Ishikawa (cell line): ENCODE results near the gene PRODH2.

ENCODE experiments used
- CEBPB ChIP-seq: IDR thresholded peaks from 2 replicates; pipeline ENCODE4 v1.6.1; 2012
- CREB1 ChIP-seq: IDR thresholded peaks from 2 replicates; pipeline ENCODE4 v1.6.1; 2012; ENCODE audit warnings: low read depth
- EP300 ChIP-seq: IDR thresholded peaks from 2 replicates; pipeline ENCODE4 v1.6.1; 2012; ENCODE audit warnings: borderline replicate concordance
- FOXM1 ChIP-seq: IDR thresholded peaks from 2 replicates; pipeline ENCODE4 v1.6.1; 2012; ENCODE audit warnings: low read depth, borderline replicate concordance
- RAD21 ChIP-seq: IDR thresholded peaks from 2 replicates; pipeline ENCODE4 v1.6.1; 2012; ENCODE audit warnings: low read depth
- TAF1 ChIP-seq: IDR thresholded peaks from 2 replicates; pipeline ENCODE4 v1.6.1; 2012; ENCODE audit warnings: low read depth, mild to moderate bottlenecking
- TCF12 ChIP-seq: IDR thresholded peaks from 2 replicates; pipeline ENCODE4 v1.6.1; 2012; ENCODE audit warnings: low read depth
- TEAD4 ChIP-seq: IDR thresholded peaks from 2 replicates; pipeline ENCODE4 v1.6.1; 2012
- YY1 ChIP-seq: IDR thresholded peaks from 2 replicates; pipeline ENCODE4 v1.6.1; 2012; ENCODE audit warnings: low read depth
- TF ChIP-seq, protein P1 (sequence below): IDR thresholded peaks from 2 replicates; pipeline ENCODE4 v1.6.1; 2012
- TF ChIP-seq, protein P2 (sequence below): IDR thresholded peaks from 2 replicates; pipeline ENCODE4 v1.6.1; 2012; ENCODE audit warnings: low read depth, mild to moderate bottlenecking

DNA sequence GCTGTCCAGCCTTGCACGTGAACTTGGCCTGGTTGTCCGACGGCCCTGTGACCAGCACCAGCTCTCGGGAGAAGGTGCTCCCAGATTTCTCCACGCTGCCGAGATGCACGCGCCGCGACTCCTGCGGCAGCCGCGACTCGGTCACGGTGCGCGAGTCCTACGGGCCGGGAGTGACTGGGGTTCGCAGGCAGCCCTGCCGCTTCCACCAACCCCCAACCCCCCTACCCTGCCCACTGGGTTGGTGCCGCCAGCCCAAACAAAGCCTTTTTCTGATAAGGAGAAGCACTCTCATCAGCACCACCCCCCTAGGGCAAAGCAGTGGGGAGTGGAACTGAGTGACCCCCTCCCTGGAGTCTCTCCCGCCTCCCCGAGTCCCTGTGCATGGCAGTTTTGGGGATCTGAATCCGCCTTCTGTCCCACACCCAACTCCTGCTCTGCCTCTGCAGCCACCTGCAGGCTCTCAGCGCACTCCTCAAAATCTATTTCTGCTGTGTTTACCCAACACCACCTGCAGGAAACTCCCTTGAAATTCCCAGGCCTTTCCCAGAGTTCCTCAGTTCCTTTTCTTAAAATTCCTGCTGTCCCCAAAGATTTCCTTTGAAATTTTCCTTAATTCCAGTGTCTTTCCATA is 33.5 kb upstream of the PRODH2 start:
- no peak for TF ChIP-seq YY1
- no peak for TF ChIP-seq EP300
- TF ChIP-seq, protein P1, sequence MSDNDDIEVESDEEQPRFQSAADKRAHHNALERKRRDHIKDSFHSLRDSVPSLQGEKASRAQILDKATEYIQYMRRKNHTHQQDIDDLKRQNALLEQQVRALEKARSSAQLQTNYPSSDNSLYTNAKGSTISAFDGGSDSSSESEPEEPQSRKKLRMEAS = peak; percentile 81
- TF ChIP-seq RAD21 = no peak
- no peak for TF ChIP-seq CEBPB
- no peak for TF ChIP-seq TCF12
- TF ChIP-seq TEAD4 = no peak
- TF ChIP-seq TAF1 = no peak
- TF ChIP-seq, protein P2, sequence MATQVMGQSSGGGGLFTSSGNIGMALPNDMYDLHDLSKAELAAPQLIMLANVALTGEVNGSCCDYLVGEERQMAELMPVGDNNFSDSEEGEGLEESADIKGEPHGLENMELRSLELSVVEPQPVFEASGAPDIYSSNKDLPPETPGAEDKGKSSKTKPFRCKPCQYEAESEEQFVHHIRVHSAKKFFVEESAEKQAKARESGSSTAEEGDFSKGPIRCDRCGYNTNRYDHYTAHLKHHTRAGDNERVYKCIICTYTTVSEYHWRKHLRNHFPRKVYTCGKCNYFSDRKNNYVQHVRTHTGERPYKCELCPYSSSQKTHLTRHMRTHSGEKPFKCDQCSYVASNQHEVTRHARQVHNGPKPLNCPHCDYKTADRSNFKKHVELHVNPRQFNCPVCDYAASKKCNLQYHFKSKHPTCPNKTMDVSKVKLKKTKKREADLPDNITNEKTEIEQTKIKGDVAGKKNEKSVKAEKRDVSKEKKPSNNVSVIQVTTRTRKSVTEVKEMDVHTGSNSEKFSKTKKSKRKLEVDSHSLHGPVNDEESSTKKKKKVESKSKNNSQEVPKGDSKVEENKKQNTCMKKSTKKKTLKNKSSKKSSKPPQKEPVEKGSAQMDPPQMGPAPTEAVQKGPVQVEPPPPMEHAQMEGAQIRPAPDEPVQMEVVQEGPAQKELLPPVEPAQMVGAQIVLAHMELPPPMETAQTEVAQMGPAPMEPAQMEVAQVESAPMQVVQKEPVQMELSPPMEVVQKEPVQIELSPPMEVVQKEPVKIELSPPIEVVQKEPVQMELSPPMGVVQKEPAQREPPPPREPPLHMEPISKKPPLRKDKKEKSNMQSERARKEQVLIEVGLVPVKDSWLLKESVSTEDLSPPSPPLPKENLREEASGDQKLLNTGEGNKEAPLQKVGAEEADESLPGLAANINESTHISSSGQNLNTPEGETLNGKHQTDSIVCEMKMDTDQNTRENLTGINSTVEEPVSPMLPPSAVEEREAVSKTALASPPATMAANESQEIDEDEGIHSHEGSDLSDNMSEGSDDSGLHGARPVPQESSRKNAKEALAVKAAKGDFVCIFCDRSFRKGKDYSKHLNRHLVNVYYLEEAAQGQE = peak; percentile 50
- no peak for TF ChIP-seq FOXM1
- TF ChIP-seq CREB1 = no peak
